ENCODE measurements around the gene KIF21B.

The KIF21B gene

DNA sequence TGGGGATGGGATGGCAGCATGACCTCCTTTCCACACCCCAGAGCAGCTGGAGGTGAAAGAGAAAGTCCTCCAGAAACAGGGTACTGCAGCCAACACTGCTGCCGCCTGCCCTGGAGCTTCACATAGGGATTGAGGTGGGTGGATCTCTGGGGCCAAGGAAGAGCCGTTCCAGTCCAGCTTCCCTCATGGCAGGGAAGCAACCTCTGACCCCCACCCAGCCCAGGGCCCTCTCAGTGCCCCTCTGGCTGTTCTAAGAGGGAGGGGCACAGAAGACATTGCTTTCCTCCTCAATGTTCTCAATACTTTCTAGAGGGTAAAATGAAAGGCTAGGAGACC is 5.7 kb downstream of the KIF21B start:
- no peak for ATAC-seq

DNA sequence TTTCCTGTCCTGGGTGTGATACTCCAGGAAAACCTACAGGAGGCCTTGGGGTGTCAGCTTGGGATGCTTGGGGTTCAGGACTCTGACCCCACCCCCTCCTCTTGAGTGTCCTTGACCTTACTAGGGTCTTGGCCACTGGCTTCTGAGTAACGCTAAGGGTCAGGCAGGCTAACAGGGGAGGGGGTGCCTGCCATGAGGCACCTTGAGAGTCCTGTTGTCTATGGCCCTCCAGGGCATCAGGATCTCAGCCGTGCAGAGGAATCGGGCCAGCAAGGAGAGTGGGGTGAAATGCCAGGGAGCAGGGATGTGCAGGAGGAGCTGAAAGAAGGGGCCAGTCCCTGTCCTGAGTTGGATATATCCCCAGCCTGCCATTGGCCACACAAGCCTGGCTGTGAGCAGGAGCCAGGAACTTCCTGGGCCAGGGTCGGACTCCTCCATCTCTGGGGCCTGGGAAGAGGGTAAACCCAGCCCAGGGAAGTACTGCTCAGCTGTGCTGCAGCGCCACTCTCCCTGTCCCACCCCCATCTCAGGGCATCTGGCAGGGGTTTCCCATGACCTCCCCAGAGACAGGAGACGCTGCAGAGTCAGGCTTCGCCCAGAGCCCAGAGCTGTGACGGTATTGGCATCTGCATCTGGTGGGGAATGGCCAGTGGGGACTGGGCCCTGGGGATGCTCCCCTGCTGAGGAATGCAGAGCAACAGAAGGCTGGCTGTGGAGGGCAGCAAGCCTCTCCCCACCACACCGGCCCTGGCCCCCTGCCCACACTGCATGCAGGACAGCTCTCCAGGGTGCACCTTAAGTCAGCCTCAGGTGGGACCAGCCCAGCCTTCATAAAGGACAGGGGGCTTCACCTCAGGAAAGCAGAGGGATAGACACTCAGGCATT is 6.3 kb downstream of the KIF21B start:
- ATAC-seq: no peak

DNA sequence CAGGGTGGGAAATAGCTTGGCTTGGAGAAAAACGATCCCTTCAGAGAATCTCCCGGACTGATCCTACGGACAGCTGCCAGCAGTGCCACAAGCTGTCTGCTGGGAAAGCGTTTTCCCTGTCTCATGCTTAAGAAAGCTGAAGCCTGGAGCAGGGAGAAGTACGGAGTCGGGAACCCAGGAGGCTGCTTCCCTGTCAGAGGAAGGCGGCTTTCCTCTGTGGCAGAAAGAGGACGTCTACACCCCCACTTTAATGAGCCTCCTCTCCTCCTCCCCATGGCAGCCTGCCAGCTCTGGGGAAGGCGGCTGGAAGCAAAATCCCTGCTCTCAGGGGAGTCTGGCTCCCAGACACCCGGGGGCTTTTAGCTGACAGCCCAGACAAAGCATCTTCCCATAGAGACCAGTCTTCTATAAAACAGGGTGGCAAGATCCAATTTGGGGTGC is 7.3 kb downstream of the KIF21B start:
- ATAC-seq: no peak

DNA sequence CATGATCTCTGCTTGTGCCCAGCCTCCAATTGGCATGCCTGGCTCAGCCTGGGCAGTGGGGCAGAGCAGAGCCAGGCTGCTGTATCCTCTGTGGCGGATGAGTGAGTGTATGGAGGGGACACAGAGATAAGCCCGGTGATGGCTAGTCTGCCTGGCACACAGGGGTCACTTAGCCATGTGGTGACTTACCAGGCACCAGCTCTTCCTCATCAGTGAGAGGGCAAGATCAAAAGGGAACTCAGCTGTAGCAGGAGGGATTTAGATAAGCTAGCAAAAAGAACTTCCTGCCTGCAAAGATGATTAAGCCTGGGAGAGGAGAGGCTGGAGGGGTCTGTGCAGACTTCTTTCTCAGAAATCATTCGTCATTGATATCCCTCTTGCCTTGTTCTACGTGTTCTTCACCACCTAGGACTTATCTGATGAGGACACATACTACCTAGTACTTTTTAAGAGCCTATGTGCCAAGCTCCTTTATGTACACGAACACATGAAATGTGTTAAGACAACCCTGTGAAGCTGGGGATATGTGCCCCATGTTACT is 7.9 kb downstream of the KIF21B start:
- peak; percentile 57 to 62 for ATAC-seq

DNA sequence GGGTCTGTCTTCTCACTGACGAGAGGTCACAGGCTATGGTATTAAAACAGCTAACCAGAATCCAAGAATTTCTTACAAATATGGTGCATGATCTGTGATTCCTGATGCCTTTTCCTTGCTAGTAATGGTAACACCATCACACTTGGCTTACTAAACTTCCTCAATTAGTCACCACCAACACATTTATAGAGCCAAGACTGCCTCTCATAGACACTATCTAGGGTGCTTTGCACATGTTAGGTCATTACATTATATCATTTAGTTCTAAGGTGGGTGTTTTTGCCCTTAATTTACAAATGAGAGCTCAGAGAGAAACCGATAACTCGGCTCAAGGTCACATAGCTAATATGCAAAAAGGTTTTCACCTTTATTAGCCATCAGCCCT is 8.7 kb downstream of the KIF21B start:
- ATAC-seq: no peak

DNA sequence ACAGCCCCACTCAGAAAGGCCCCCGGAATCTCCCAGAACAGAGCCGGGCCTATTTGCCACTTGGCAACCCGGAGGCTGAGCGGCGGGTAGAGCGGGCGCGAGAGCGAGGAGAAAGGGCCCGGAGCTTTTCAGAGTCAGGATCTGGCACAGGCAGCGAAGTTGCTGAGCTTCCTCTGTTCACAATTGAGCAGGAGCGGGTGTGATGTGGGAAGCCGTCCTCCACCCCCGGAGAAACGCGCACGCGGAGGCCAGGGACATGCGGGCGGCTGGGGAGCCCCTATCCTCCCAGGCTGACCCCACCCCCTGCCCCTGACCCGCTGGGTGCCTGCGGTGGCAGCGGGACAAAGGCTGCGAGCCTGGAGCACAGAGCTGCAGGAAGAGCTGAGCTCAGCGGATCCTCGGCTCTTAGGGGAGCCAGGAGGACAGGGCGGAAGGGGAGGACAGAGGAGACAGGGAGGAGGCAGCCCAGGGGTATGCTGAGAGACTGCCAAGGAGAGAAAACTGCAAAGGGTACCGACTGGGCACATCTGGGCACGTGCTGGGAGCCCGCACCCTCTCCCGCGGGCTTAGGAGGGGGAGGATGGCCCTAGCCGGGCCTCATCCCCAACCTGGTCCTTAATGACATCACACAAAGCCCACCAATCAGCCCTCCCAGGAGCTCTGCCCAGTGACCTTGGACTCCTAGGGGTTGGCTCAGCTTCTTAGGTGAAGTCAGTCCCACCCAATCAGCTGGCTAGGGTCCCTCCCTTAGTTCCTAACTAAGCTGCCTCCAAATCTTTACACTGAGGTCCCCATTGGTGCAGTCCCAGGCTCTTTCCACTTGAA is 9.3 kb downstream of the KIF21B start:
- no peak for ATAC-seq

DNA sequence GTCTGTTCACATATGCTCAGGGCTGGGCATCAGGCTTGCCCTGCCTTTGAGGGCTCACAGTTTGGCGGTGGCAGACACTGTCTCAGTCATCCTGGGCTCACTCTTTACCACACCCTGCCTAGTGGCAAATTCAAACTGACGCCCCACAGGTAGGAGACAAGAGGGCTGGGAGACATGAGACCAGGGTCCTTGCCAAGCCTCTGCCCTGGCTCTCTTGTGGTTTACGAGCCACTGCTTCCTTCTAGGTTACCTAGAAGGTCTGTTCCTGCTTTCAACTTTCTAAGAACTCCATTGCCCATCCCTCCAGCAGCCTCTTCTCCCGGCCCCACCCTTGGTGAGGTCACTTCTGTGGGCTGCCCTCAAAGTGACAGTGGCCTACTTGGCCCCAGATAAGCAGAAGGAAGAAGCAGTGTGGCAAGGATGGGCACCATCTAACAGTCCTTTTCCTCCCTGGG is 10.5 kb downstream of the KIF21B start:
- ATAC-seq: no peak

DNA sequence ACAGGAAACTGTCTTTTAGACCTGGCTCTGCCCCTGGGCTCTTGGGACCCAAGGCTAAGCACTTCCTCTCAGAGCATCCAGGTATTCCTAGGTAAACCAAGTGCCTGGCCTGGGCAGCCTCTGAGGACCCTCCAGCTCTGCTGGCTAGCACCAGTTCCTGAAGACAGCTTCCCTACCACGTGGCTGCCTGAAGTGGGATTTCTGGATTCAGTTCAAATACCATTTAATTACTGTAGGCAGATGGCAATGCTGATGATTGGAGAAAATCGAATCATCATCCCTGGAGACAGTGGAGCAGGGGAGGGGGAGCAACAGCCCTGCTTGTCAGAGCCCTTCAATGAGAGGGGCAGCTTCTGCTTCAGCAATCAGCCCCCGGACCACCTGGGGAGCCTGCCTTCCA is 11.9 kb downstream of the KIF21B start:
- no peak for ATAC-seq

DNA sequence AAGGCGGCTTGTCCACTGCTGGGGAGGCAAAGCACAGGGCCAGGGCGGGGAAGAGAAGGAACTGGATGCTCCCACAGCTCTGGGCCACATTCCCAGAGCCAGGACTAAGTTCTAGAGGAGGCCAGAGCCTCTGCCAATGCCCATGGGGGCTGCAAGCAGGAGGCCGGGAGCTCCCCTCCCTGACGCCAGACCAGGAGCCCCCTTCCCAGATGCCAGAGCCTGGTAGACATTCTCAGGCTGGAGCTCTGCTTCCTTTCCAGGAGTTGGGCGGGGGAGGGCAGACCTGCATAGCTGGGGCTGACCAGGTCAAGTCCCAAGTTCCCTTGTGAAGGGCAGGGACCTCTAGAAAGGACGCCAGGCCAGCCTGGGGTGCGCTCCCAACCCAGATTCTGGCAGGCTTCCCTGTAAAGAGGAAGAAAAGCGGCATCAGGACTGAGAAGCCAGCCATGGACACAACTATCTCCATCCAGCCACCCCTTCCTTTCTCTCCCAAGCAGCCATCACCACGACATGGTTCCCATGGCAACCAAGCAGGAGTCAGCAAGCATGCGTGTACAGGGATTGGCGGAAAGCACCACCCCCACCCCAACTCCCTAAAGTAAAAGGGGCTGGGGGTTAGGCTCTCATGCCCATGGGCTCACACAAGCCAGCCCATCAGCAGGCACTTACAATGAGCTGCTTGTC is 13.4 kb downstream of the KIF21B start:
- ATAC-seq: no peak

DNA sequence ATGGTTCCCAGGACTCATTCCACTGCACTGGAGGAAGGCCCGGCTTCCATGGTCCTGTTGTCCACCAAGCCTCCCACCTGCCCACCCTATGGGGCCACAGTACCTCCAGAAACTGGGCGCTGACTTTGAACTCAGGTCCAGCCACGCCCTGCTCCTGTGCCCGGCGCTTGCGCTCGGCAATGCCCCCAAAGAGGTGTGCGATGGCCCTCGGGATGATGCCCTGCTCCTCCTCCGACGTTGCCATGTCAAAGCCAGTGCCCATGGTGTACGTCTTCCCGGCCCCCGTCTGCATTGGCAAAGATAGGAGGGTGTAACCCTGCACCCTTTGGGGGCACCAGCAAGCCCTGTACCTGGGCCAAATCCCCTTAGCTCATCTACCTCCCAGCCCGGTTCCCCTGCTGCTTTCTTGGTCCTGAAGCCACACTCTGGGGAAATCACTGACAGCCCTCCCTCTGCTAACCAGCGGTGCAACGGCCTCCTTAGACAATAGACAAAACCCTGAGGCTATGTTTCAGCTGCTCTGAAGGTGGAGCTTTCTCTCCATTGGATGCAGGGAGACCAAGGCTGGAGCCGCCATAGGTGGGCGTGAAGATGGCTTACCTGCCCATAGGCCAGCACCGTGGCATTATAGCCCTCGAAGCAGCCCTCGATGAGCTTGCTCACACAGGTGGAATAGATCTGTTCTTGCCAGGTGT is 14.7 kb downstream of the KIF21B start:
- ATAC-seq: no peak

DNA sequence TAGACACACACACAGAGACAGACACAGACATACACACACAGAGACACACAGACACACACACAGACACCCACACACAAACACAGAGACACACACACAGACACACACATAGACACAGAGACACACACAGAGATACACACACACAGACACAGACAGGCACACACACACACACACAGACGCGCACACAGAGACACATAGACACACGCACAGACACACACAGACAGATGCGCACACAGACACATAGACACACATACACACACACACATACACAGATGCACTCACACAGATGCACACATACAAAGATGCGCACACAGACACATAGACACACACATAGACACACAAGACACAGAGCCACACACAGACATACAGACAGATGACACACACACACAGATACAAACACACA is 16.0 kb downstream of the KIF21B start:
- ATAC-seq: no peak

DNA sequence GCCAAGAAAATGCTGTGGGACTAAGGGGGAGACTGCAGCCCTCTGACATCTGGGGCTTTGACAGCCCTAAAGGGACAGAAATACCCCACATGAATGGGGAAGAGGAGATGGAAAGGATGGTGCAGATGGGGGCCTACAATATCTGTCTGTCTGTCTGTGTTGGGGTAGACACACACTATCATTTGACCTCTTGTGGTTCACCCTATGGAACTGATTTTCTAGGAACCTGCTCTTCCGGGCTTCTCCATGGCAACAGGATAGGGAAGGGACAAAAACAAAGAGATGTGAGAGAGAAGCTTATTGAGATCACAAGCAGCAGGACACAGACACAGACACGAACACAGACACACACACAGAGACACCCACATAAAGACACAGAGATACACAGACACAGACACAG is 17.1 kb downstream of the KIF21B start:
- no peak for ATAC-seq

DNA sequence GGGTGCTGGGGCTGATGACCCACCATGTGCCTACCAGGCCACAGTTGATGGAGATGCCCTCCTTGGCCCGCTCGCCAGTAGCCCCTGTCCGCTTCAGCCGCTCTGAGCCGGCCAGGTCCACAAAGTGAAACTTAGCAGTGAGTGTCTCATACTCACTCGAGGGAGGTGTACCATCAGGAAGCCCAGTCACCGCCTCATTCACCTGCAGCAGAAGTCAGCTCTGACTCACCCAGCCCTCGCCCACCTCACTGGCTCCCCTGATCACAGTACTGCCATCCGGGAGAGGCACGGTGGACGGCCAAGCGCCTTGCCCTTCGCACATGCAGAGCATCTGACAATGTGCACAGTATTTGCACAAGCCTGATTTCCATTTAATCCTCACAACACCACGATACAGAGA is 18.8 kb downstream of the KIF21B start:
- peak in 1 of 2 donors; percentile 41 for ATAC-seq

DNA sequence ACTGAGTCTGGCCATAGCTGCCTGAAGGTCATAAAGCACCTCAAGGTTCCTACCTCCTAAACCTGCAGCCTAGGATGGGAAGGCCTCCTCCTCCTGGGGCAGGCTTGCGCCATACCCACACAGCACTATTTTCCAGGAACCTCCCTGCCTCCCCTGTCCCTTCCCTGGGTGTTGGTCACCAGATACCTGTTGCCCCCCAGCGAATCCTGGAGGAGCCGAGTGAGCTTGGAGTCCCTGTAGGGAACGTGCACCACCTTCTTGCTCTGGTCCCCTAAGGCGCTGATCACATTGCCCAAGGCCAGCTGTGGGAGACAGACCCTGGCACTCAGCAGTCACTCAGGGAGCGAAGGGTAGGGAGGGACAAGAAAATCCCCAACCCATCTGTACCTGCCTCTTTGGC is 19.4 kb downstream of the KIF21B start:
- no peak for ATAC-seq

DNA sequence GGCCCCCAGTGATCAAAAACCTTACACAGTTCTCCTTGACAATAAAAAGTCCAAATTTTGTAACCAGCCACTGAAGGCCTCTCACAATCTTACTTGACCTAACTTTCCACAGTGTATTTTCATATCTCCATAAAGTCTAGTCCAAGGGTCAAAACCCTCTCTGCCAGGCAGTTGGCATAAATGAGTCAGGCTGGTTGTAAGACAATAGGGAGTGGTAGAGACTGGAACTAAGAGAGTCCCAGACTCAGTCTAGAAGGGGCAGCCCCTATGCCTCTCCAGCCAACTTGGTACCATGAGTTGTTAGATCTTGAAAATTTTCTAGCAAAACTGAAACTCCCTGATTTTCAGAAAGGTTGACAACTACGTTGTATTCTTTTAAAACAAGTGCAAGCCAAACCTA is 21.0 kb downstream of the KIF21B start:
- ATAC-seq: peak in 1 of 2 donors; percentile 48

DNA sequence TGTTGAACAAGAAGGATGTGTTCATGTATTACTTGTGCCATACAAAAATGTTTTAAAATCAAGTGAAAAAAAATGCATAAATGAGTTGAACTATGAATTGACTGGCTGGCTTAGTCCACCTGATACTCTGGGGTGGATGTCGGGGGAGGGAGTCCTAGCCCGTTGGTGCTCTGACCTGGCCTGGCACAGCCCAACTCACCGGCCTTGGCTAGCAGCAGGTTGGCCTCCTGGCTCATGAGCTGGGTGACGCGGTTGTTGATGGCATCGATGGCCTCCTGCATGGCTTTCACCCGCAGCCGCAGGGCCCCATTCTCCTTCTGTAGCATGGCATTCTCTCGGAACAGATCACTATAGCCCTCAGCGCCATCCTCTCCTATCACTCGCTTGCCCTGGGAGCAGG is 21.6 kb downstream of the KIF21B start:
- no peak for ATAC-seq

DNA sequence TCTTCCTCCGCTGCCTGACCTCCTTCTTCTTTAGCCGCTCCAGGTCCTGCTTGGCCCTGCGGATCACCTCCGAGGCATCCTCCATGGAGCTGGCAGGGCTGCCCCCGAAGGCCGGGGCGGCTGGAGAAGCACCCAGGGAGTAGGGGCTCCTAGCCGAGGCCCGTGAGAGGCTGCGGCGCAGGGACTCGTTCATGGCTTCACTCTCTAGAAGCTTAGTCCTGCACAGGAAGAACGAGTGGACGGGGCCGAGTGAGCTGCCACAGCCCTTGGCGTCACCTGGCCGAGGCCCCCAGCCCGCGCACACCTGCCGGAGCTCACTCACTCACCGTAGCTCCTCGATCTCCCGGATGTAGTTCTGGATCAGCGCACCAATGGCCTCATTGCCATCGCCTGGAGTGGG is 23.1 kb downstream of the KIF21B start:
- no peak for ATAC-seq

DNA sequence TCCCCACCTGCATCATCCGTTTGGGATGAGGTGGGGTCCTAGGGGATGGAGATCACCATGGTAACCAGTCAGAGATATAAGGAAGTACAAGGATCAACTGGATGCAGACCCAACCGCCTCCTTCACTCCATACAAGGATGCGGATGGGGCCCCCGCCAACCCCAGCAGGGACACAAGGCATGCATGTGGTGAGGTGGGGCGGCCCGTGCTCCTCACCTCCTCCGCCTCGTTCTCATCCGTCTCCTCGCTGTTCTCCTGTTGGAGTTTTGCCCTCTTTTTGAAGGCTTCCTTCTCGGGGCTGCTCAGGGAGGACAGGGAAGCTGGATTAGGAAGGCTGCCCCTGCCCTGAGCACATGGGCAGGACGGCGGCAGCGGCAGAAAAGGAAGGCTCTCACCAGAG is 23.8 kb downstream of the KIF21B start:
- no peak for ATAC-seq

DNA sequence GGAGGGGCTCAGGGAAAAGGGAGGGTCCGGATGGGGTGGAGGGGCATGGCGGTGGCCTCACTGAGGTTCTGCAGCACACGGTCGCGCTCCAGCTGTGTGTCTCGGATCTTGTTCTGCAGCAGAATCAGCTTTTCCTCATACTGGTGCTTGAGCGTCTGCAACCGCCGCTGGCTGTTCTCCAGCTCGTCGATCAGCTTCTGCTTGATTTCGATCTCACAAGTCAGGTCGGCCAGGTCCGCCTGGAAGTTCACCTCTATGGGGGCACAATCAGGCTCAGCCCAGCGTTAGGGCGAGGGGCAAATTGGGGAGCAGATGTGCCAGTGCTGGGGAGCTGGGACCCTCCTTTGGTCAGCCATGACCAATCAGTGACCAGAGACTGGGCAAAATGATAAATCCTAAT is 25.2 kb downstream of the KIF21B start:
- no peak for ATAC-seq

DNA sequence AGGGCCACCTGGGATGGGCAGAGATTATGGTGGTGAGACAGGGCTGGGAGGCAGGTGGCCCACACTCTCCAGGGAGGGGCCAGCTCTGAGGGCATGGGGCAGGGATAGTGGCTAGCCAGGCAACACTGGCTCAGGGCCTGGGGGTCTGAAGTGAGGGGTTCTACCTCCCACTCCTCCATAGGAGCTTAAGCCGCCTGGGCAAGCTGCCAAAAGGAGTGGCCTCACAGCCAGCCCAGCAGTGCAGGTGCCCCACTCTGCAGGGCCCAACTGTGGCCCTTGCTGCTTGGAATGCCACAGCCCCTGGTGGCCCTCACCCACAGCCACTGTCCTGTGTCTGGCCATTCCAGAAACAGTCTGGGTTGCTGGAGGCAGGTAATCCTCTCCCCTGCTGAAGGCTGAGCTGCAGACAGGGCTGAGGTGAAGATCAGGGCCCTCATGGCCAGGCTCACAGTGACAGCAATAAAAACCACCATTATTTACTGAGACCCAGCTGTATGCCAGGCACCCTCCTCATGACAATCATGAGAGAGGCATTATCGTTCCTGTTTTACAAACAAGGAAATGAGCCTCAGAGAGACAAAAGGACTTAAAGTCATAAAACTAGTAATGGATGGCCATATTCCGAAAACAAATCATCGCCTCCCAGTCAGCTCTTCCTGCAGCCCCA is 31.0 kb downstream of the KIF21B start:
- ATAC-seq: no peak

DNA sequence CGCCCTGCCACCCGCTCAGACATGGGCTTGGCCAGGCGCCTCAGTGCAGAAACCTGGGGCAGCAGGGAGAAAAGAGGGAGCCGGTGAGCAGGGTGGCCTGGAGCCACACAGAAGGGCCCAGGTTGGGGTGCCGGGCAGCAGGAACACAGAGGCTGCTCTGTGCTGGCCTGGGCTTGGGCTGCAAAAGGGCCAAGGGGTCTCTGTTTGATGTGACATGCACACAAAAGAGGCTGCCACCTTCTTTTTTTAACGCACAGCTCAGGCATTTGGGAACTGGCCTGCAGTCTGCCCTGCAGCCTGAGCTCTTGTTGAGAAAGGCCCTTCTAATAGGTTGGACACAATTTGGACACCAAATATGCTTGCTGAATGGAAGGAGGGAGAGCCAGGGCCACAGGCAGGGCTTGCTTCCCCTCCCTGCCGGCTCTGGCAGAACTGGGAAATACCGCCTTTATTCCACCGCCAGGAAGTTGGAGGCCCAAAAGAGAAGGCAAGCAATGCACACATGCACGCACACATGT is 32.4 kb downstream of the KIF21B start:
- ATAC-seq: no peak

DNA sequence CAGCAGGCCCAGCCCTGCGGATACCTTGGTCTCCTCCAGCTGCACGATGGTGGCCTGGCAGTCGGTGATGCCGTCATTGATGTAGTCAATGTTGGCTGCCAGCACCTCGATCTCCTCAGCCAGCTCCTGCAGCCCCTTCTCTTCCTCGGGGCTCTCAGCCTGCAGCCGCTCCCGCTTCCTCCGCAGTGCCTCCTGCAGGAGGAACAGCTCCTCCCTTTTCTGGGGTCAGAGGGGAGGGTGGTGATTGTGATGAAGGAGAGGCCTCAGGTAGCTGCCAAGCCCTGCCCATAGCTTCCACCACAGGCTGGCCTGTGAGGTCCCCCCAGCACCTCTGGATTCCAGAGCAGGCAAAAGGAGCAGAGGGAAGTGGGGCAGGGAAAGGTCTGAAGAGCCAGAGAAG is 33.4 kb downstream of the KIF21B start:
- ATAC-seq: no peak

Measured in activated CD4-positive, CD25-positive, alpha-beta regulatory T cell treated with anti-CD3 and anti-CD28 coated beads, Interleukin-2, amount 50 U/mL, for 24 hours (primary cell).